Transverse colon (tissue), 4 donors: Measurements from ENCODE around the gene CATSPER3. TPM values are rescaled to one million over a fixed set of nuclear protein-coding genes. Genes with fewer than 3 reads are reported as not detected.

ENCODE experiments used
- DNase-seq: peaks from one replicate; pipeline ENCODE4 v3.0.0-alpha.2; 2019
- H3K27ac ChIP-seq, 4 donors: fragments of 200-600 bp; sonication (generic); 2 replicates each; pipeline ENCODE4 v1.5.1; 2016 to 2018; ENCODE audit warnings: inconsistent platforms in 4 of 4
- H3K27me3 ChIP-seq: fragments of 200-600 bp; sonication (generic); 2 replicates; pipeline ENCODE4 v1.5.1; 2017; ENCODE audit warnings: inconsistent platforms
- H3K36me3 ChIP-seq, 4 donors: fragments of 200-600 bp; sonication (generic); 2 replicates each; pipeline ENCODE4 v1.5.1; 2017 to 2019; ENCODE audit warnings: inconsistent platforms in 4 of 4
- H3K4me1 ChIP-seq, 4 donors: fragments of 200-600 bp; sonication (generic); 2 replicates each; pipeline ENCODE4 v1.5.1; 2017 to 2020; ENCODE audit warnings: inconsistent platforms in 4 of 4
- H3K4me3 ChIP-seq, 4 donors: fragments of 200-600 bp; sonication (generic); 1 replicate in 1 of 4; 2 replicates in 3 of 4; pipeline versions ENCODE4 v1.5.1 to v1.6.1; 2017 to 2019; ENCODE audit warnings: inconsistent platforms in 4 of 4
- H3K9me3 ChIP-seq, 2 donors: fragments of 200-600 bp; sonication (generic); 2 replicates each; pipeline ENCODE4 v1.5.1; 2017 to 2019; ENCODE audit warnings: inconsistent platforms in 2 of 2
- EP300 ChIP-seq: sonication (generic); formaldehyde crosslinking; IDR thresholded peaks from one replicate; pipeline ENCODE4 v1.6.1; 2017; ENCODE audit warnings: antibody characterized with exemption, low read depth
- POLR2A ChIP-seq: fragments of 450-650 bp; IDR thresholded peaks from one replicate; pipeline ENCODE4 v1.6.1; 2016; ENCODE audit warnings: antibody characterized with exemption, mild to moderate bottlenecking, moderate library complexity
- POLR2AphosphoS5 ChIP-seq, 3 donors: sonication (generic); formaldehyde crosslinking; IDR thresholded peaks; one replicate each; pipeline ENCODE4 v1.6.1; 2016; ENCODE audit warnings: antibody characterized with exemption in 3 of 3
- WGBS, 2 donors: methylation state at CpG; one replicate each; pipeline ENCODE4 v1.1.5; 2018; ENCODE audit warnings: low coverage in 1 of 2; 5-methylcytosine and 5-hydroxymethylcytosine counted together
- in situ Hi-C, 4 donors: fragments of 200-750 bp; cut with MboI; loops; one replicate each; pipeline versions ENCODE4 v1.15.0 to v1.15.1; 2017; ENCODE audit warnings: low sequenced_read_pairs in 3 of 4, low pct_ligation_motif_present in 1 of 4, low pct_unique_long_range_greater_than_20kb in 1 of 4
- intact Hi-C: fragments of 100-400 bp; cut with DNase I; formaldehyde crosslinking; loops from one replicate; pipeline ENCODE4 v1.15.1; 2023; ENCODE audit warnings: low total_unique reads
- total RNA-seq, 4 donors: library from RNA; depleted of rRNA; stranded (reverse); fragments of >200 nt; gene quantifications; one replicate each; pipeline ENCODE4 v1.1.0, GENCODE V29; 2016
- TF ChIP-seq, protein P1 (sequence below), 5 experiments: fragments of 200-600 bp in 3 of 5; fragments of 450-650 bp in 2 of 5; sonication (generic) in 3 of 5; IDR thresholded peaks; 1 replicate in 2 of 5; 2 replicates in 3 of 5; pipeline ENCODE4 v1.5.1; 2016 to 2017; ENCODE audit warnings: antibody characterized with exemption in 5 of 5, inconsistent platforms in 3 of 5, mild to moderate bottlenecking in 2 of 5, moderate library complexity in 1 of 5

Gene CATSPER3
- 1 to 10 TPM in 2 of 4 donors, under 1 TPM in 1, not detected in 1; 0.32 to 4.1 (median 1.1) TPM for total RNA-seq

DNA sequence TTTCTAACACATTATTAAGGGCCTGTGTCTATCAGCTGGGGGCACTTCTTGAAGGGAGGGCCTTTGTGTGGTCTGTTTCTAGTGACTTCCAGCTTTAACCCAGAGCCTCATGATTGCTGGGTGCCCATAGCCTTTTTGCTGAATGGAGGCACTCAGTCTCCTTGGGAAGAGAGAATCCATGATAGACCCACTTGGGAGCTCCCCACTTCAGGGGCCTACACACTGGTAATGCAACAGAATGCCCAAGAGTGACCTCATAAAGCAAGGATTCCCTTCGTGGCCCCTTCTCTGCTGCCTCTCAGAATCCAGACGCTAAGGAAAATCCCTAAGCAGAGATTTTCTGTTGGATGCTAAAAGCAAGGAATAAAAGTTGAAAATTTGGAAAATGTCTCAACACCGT lies at the start of gene CATSPER3:
TSS of gene CATSPER3 (plus strand) at position 301 of the 400 bp plus-strand sequence. CDS start at position 386, 85 bp downstream.
- TF ChIP-seq, protein P1, sequence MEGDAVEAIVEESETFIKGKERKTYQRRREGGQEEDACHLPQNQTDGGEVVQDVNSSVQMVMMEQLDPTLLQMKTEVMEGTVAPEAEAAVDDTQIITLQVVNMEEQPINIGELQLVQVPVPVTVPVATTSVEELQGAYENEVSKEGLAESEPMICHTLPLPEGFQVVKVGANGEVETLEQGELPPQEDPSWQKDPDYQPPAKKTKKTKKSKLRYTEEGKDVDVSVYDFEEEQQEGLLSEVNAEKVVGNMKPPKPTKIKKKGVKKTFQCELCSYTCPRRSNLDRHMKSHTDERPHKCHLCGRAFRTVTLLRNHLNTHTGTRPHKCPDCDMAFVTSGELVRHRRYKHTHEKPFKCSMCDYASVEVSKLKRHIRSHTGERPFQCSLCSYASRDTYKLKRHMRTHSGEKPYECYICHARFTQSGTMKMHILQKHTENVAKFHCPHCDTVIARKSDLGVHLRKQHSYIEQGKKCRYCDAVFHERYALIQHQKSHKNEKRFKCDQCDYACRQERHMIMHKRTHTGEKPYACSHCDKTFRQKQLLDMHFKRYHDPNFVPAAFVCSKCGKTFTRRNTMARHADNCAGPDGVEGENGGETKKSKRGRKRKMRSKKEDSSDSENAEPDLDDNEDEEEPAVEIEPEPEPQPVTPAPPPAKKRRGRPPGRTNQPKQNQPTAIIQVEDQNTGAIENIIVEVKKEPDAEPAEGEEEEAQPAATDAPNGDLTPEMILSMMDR (IDR thresholded peaks at IDR 0.05), result no peak
- TF ChIP-seq POLR2AphosphoS5 (IDR thresholded peaks at IDR 0.05) (no peak), POLR2A (no peak), EP300 (no peak)
- in situ Hi-C loops, result no loop called here
- WGBS, 2 donors, result 96 to 100% methylated on average over 2 to 3 of the region's 3 CpGs
- Histone ChIP-seq H3K4me1 (no peaks in the 10 kb centered on the region), H3K27ac (no peak within 1 kb of the TSS), H3K4me3 (no peak within 1 kb of the TSS), H3K36me3 (peaks cover 0 to 6% (median 0%) of the 10 kb centered on the region in 4 donors), H3K9me3 (no peaks in the 10 kb centered on the region), H3K27me3 (no peaks in the 10 kb centered on the region)
- DNase-seq, result no peak
- intact Hi-C loops, result no loop called here

DNA sequence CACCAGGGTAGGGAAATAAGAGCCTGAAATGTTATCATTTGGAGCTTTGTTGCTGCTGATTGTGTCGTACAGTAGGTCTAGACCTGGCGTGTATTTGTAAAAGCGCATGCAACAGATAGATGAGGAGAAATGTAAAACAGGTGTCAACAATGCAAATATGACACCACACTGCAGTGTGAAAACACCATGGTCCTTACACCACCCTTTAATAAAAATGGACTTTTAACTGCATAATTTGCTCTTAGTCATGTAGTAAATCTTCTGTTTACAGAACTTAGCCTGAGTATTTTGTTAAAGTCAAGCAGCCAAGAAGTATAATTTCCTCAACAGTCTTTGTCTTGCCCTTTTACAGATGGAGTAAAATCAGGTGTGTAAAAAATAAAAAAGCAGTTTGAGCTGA lies 48.8 kb upstream of the CATSPER3 start:
- Histone ChIP-seq H3K27ac (no peak overlapping the region), H3K4me1 (peaks cover 0 to 4% (median 0%) of the 10 kb centered on the region in 4 donors), H3K9me3 (no peaks in the 10 kb centered on the region), H3K36me3 (peaks cover 0 to 15% (median 6%) of the 10 kb centered on the region in 4 donors), H3K4me3 (no peak overlapping the region), H3K27me3 (no peaks in the 10 kb centered on the region)
- 78 to 95% methylated on average over 3 of the region's 3 CpGs for WGBS, 2 donors
- intact Hi-C loops, result no loop called here
- in situ Hi-C loops, result loop anchor here in 1 of 4 donors (25.0 kb wide), 1 partner anchor 182 kb away; the partner anchor contains the start of gene CAMLG
- no peak for TF ChIP-seq POLR2AphosphoS5 (IDR thresholded peaks at IDR 0.05)
- TF ChIP-seq, protein P1 (IDR thresholded peaks at IDR 0.05), result no peak
- no peak for TF ChIP-seq EP300
- no peak for TF ChIP-seq POLR2A
- no peak for DNase-seq

DNA sequence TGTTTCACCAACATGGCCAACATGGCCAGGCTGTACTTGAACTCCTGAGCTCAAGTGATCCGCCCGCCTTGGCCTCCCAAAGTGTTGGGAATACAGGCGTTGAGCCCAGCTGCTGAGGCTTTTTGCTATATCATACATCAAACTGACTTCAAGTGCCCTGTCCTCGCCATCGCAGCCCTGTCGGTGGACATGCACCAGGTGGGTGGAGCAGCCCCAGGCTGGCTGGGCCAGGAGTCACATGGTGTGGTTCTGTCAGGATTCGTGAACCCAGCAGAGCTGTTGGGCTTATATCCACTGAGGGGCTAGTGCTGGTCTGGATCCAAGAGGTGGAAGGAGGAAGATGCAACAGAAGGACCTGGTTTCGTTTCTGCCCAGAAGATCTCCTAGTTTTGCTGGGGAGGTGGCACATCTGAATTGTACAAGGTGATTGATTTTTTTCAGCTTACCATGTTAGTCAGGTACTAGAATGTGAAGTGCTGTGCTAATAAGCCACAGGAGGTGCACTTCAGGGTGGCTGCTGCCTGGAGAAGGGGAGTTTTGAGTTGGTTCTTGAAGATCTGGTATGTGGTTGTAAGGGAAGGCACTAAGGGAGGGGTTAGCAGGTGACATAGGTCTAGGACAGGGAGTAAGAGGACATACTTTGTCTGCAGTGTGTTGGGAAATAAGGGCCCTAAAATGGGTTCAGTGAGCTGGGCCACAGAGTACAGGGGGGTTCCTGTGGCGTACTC lies 46.7 kb upstream of the CATSPER3 start:
- Histone ChIP-seq H3K9me3 (no peaks in the 10 kb centered on the region), H3K27ac (no peak overlapping the region), H3K4me1 (peaks cover 0 to 4% (median 0%) of the 10 kb centered on the region in 4 donors), H3K4me3 (no peak overlapping the region), H3K27me3 (no peaks in the 10 kb centered on the region), H3K36me3 (peaks cover 0 to 4% (median 0%) of the 10 kb centered on the region in 4 donors)
- DNase-seq, result no peak
- in situ Hi-C loops (loop anchor here in 1 of 4 donors (25.0 kb wide), 1 partner anchor 184 kb away; the partner anchor contains the start of gene CAMLG), intact Hi-C loops (no loop called here)
- 83 to 93% methylated on average over 2 to 9 of the region's 9 CpGs for whole genome bisulfite sequencing, 2 donors
- TF ChIP-seq, protein P1 (IDR thresholded peaks at IDR 0.05), result no peak
- no peak for TF ChIP-seq POLR2A
- no peak for TF ChIP-seq EP300
- TF ChIP-seq POLR2AphosphoS5 (IDR thresholded peaks at IDR 0.05), result no peak

DNA sequence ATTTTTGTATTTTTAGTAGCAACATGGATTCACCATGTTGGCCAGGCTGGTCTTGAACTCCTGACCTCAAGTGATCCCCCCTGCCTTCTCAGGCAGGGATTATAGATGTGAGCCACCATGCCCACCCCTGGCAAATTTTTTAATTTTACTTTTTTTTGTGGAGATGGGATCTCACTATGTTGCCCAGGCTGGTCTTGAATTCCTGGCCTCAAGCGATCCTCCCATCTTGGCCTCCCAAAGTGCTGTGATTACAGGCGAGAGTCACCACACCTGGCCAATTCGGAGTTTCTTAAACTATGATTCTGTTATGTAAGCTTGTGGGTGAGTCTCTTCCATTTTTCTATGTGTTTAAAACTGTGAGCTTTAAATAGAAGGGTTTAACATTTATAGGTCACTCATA lies 35.2 kb upstream of the CATSPER3 start:
- no peak overlapping the region for H3K4me3 ChIP-seq
- no peaks in the 10 kb centered on the region for H3K4me1 ChIP-seq
- no peak for DNase-seq
- intact Hi-C loops, result loop anchor here (5.0 kb wide), 1 partner anchor 1395 kb away; no protein-coding TSS in a partner anchor
- no peak overlapping the region for H3K27ac ChIP-seq
- WGBS, 2 donors, result 93 to 98% methylated on average over 3 of the region's 3 CpGs
- TF ChIP-seq POLR2AphosphoS5 (IDR thresholded peaks at IDR 0.05) (no peak), EP300 (no peak), POLR2A (no peak)
- TF ChIP-seq, protein P1 (IDR thresholded peaks at IDR 0.05), result no peak
- H3K9me3 ChIP-seq, result no peaks in the 10 kb centered on the region
- H3K27me3 ChIP-seq, result no peaks in the 10 kb centered on the region
- in situ Hi-C loops, result no loop called here
- H3K36me3 ChIP-seq, result peaks cover 0 to 10% (median 1%) of the 10 kb centered on the region in 4 donors
